ENCODE results near the gene DST.

DST gene

GRCh38 chr6:56430629-56431600, 211.8 kb downstream of the DST start:
- DNase-seq, result no peak

DNA sequence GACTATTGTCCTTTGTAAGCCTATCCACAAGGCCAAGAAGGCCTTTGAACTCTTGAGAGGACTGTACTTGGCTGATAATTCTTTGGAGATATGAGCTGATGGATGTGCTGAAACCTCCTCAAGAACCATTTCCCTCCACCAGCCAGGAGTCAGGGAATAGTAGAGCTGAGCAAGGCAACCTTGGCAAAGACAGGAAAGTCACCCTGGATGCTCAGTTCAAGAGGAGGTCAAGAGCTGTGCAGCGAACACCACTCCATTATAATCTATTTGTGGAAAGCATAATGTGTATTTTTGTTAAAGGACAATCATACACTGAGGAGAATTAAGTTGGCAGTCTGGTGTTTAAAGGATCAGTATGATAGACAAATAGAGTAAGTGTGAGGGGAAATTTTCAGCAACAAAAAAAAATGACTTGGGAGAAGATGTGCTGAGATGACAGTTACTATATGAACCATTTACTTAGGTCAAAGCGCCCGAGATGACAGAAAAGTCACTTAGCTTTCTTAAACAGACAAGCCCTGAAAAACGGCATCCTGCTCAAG, 218.1 kb downstream of the DST start:
- no peak for DNase-seq

DNA sequence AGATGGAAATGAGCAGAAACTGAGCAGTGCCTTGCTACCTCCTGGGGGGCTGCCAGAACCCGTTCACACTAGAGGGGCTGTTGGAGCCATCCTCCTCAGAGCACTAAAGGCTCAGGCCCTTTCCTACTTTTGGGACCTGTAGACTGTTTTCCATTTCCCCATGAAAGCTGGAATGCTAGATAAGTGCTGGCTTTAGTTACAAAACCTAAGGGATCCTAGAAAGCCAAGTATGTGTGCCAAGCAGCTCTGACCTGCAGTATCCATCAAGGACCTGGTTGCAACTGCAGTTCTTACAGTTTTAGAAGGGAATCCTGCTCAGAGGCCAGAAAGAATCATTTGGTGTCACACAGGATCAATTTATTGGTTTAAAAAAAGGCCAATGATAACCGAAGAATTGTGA, 218.6 kb downstream of the DST start:
- no peak for DNase-seq

GRCh38 chr6:56420296-56420695, 222.4 kb downstream of the DST start:
- DNase-seq, result no peak

DNA sequence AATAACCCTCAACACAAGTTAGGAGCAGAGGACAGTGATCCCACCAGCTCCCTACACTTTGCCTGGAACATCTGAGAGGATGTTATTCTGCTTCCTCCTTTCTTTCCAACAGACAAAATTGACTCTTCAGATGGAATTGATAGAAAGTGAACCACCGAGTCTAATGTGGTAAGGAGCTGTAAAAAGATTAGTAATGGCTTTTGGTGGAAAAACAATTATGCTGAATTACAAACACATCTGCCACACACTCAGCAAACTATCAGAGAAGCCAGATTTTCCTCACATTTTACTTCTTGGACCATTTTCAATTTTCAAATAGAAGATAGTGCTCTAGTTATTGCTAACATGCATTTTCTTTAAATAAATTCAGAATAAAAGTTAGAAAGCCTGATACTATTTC, 223.5 kb downstream of the DST start:
- no peak for DNase-seq

- no peak for DNase-seq
Observed at GRCh38 chr6:56417823-56418222, 224.9 kb downstream of the DST start.

DNA sequence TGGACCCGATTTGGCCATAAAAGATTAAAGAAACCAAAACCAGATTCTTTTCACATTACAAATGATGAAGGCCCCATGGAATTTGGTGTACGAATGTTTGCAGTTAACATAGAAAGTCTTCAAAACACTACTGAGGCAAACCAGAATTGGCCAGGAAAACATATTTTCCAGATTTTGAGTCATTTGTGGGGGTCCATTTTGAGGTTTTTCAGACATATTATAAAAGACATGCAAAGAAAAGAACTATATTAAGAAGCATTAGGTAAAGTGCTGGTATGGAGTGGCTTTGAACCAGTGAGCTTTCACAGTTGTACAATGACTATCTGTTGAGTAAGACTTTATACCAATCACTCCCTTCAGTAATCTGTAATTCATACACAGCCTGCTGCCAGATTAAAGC, 226.4 kb downstream of the DST start:
- DNase-seq, result no peak

GRCh38 chr6:56408976-56409375, 233.7 kb downstream of the DST start:
- DNase-seq, result no peak

Data from stimulated activated CD4-positive, alpha-beta T cell treated with anti-CD3 and anti-CD28 coated beads, Interleukin-15, amount 100 ng/mL, for 24 hours (primary cell).